22Rv1 (cell line): ENCODE data around the gene USP24.

Experiments used
- ZFX ChIP-seq: fragments of 450-650 bp; IDR thresholded peaks from 2 replicates; pipeline ENCODE4 v1.6.1; 2017; ENCODE audit warnings: antibody characterized with exemption, borderline replicate concordance
- TF ChIP-seq, protein P1 (sequence below): fragments of 450-650 bp; IDR thresholded peaks from 2 replicates; pipeline ENCODE4 v1.5.1; 2017; ENCODE audit warnings: mild to moderate bottlenecking

DNA sequence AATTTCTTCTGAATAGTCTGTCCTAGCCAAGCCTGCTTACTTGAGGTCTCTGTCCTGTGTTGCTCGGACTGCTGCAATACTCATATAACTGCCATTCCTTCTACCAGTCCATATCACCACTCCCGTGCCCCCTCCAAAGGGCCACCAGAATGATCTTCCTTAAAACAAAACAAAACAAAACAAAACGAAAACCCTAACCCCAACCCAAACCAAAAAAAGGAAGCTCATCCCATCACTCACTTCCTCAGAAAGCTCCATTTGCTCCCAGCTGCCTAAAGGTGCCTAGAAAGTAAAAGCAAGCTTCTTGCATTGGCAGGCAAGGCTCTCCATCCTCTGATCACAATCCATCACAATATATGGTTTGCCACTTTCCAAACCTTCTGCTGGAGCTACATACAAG lies 20.3 kb downstream of the USP24 start:
- TF ChIP-seq, protein P1, sequence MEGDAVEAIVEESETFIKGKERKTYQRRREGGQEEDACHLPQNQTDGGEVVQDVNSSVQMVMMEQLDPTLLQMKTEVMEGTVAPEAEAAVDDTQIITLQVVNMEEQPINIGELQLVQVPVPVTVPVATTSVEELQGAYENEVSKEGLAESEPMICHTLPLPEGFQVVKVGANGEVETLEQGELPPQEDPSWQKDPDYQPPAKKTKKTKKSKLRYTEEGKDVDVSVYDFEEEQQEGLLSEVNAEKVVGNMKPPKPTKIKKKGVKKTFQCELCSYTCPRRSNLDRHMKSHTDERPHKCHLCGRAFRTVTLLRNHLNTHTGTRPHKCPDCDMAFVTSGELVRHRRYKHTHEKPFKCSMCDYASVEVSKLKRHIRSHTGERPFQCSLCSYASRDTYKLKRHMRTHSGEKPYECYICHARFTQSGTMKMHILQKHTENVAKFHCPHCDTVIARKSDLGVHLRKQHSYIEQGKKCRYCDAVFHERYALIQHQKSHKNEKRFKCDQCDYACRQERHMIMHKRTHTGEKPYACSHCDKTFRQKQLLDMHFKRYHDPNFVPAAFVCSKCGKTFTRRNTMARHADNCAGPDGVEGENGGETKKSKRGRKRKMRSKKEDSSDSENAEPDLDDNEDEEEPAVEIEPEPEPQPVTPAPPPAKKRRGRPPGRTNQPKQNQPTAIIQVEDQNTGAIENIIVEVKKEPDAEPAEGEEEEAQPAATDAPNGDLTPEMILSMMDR, result no peak
- no peak for TF ChIP-seq ZFX
